ENCODE results near the gene ZCWPW1. TPM values are rescaled to one million over a fixed set of nuclear protein-coding genes. Genes with fewer than 3 reads are reported as not detected.

ZCWPW1 gene
- total RNA-seq, 1 experiment from 2014 or later: 7.4 TPM

- intact Hi-C loops (cut with micrococcal nuclease; ENCODE audit: unreplicated experiment): no loop called here
- CTCF ChIA-PET: no interaction called here
- Histone ChIP-seq H3K36me3 (ENCODE audit: low read depth) (no peaks in the 10 kb centered on the region), H3F3A (ENCODE audit: insufficient read depth, low read depth) (peaks cover 14% of the 10 kb centered on the region), H3K27ac (no peak overlapping the region), H2AFZ (no peak overlapping the region), H4K20me1 (ENCODE audit: insufficient read depth) (0 out of 2 replicates have a peak, but pooled peaks cover 3% of the 10 kb centered on the region), H3K9me2 (ENCODE audit: insufficient read depth) (no peaks in the 10 kb centered on the region), H3K4me2 (no peak overlapping the region), H3K79me2 (ENCODE audit: low read depth) (no peaks in the 10 kb centered on the region), H3K9me3 (ENCODE audit: insufficient read depth, low read depth) (no peaks in the 10 kb centered on the region), H3K4me3 (no peak overlapping the region), H3K27me3 (ENCODE audit: insufficient read depth, low read depth) (no peaks in the 10 kb centered on the region), H3K4me1 (replicated peaks; ENCODE audit: insufficient read depth) (no peaks in the 10 kb centered on the region)
- no peak for DNase-seq
- POLR2A ChIA-PET (ENCODE audit: unreplicated experiment): no interaction called here
- TF ChIP-seq CTCF (conservative IDR thresholded peaks at IDR 0.05) (no peak), EZH2 (IDR thresholded peaks at IDR 0.05; ENCODE audit: low read depth) (no peak)
- BruUV-seq (replicated peaks): no TSS peak
Measured at GRCh38 chr7:100372694-100373093, 55.8 kb downstream of the ZCWPW1 start.

GRCh38 chr7:100372256-100372655 is 56.2 kb downstream of the ZCWPW1 start:
- no peak overlapping the region for H3K27ac ChIP-seq
- ChIA-PET CTCF (no interaction called here), POLR2A (ENCODE audit: unreplicated experiment) (interaction anchor here (0.6 kb wide), 1 partner anchor 48 kb away, joined by 4 read pairs; no protein-coding TSS in a partner anchor)
- no peak overlapping the region for H3K4me3 ChIP-seq
- no peaks in the 10 kb centered on the region for H3K4me1 ChIP-seq (replicated peaks; ENCODE audit: insufficient read depth)
- no peak overlapping the region for H3K4me2 ChIP-seq
- no peaks in the 10 kb centered on the region for H3K36me3 ChIP-seq (ENCODE audit: low read depth)
- 0 out of 2 replicates have a peak, but pooled peaks cover 3% of the 10 kb centered on the region for H4K20me1 ChIP-seq (ENCODE audit: insufficient read depth)
- peaks cover 18% of the 10 kb centered on the region for H3F3A ChIP-seq (ENCODE audit: insufficient read depth, low read depth)
- DNase-seq: no peak
- intact Hi-C loops (cut with micrococcal nuclease; ENCODE audit: unreplicated experiment): no loop called here
- no peaks in the 10 kb centered on the region for H3K9me3 ChIP-seq (ENCODE audit: insufficient read depth, low read depth)
- H3K79me2 ChIP-seq (ENCODE audit: low read depth): no peaks in the 10 kb centered on the region
- no peak for TF ChIP-seq CTCF (conservative IDR thresholded peaks at IDR 0.05)
- no TSS peak for BruUV-seq (replicated peaks)
- H3K27me3 ChIP-seq (ENCODE audit: insufficient read depth, low read depth): no peaks in the 10 kb centered on the region
- H2AFZ ChIP-seq: no peak overlapping the region
- H3K9me2 ChIP-seq (ENCODE audit: insufficient read depth): no peaks in the 10 kb centered on the region

- H3K27ac ChIP-seq: no peak overlapping the region
- H3K4me3 ChIP-seq: no peak overlapping the region
- peaks cover 24% of the 10 kb centered on the region for H3F3A ChIP-seq (ENCODE audit: insufficient read depth, low read depth)
- H3K79me2 ChIP-seq (ENCODE audit: low read depth): no peaks in the 10 kb centered on the region
- TF ChIP-seq EZH2 (IDR thresholded peaks at IDR 0.05; ENCODE audit: low read depth) (no peak), CTCF (conservative IDR thresholded peaks at IDR 0.05) (no peak)
- no peak for DNase-seq
- H3K36me3 ChIP-seq (ENCODE audit: low read depth): no peaks in the 10 kb centered on the region
- no peak overlapping the region for H2AFZ ChIP-seq
- H3K4me1 ChIP-seq (replicated peaks; ENCODE audit: insufficient read depth): no peaks in the 10 kb centered on the region
- no TSS peak for BruUV-seq (replicated peaks)
- intact Hi-C loops (cut with micrococcal nuclease; ENCODE audit: unreplicated experiment): no loop called here
- ChIA-PET CTCF (interaction anchor here (0.5 kb wide), 1 partner anchor 115 kb away, joined by 3 read pairs; no protein-coding TSS in a partner anchor), POLR2A (ENCODE audit: unreplicated experiment) (interaction anchor here (0.6 kb wide), 1 partner anchor 48 kb away, joined by 4 read pairs; no protein-coding TSS in a partner anchor)
- no peak overlapping the region for H3K4me2 ChIP-seq
- no peaks in the 10 kb centered on the region for H3K27me3 ChIP-seq (ENCODE audit: insufficient read depth, low read depth)
- peaks cover 6% of the 10 kb centered on the region; the same call in 1 of the 2 replicates for H4K20me1 ChIP-seq (ENCODE audit: insufficient read depth)
- no peaks in the 10 kb centered on the region for H3K9me2 ChIP-seq (ENCODE audit: insufficient read depth)
- H3K9me3 ChIP-seq (ENCODE audit: insufficient read depth, low read depth): no peaks in the 10 kb centered on the region
Measured at GRCh38 chr7:100371561-100372171, 56.8 kb downstream of the ZCWPW1 start.
